Type B pancreatic cell (in vitro differentiated cells): ENCODE measurements around the gene FSTL3. TPM values are rescaled to one million over a fixed set of nuclear protein-coding genes. Genes with fewer than 3 reads are reported as not detected.

Experiments
- DNase-seq: peaks from one replicate; pipeline ENCODE4 v3.0.0; 2021; ENCODE audit warnings: mixed read lengths; ENCODE audit not compliant: unreplicated experiment; ENCODE audit errors: extremely low spot score
- H3K27ac Mint-ChIP-seq: 2 replicates; pipeline ENCODE4 v1.8.0; 2021; ENCODE audit warnings: mild to moderate bottlenecking, mixed read lengths
- H3K27me3 Mint-ChIP-seq: 2 replicates; pipeline ENCODE4 v1.8.0; 2021; ENCODE audit warnings: mixed read lengths
- H3K36me3 Mint-ChIP-seq: 2 replicates; pipeline ENCODE4 v1.8.0; 2021; ENCODE audit warnings: mixed read lengths
- H3K4me1 Mint-ChIP-seq: one replicate; pipeline ENCODE4 v1.8.0; 2021; ENCODE audit warnings: mixed read lengths; ENCODE audit not compliant: unreplicated experiment
- H3K4me3 Mint-ChIP-seq: 2 replicates; pipeline ENCODE4 v1.8.0; 2021; ENCODE audit warnings: mild to moderate bottlenecking, mixed read lengths
- H3K9me3 Mint-ChIP-seq: 2 replicates; pipeline ENCODE4 v1.8.0; 2021; ENCODE audit warnings: mixed read lengths
- CTCF ChIP-seq: fragments of 200-600 bp; sonication (generic); conservative IDR thresholded peaks from 2 replicates; pipeline ENCODE4 v1.5.0; 2021; ENCODE audit warnings: antibody characterized with exemption, mild to moderate bottlenecking
- total RNA-seq: library from RNA; stranded (reverse); gene quantifications from 2 replicates; pipeline ENCODE4 v1.2.1, GENCODE V29; 2021; ENCODE audit warnings: low replicate concordance

FSTL3 gene
- total RNA-seq, 1 donor from 2014 or later, result 11.0 TPM

GRCh38 chr19:682678-683320 is 6.6 kb downstream of the FSTL3 start:
- Mint-ChIP-seq H3K27ac (no peak overlapping the region), H3K9me3 (no peaks in the 10 kb centered on the region), H3K36me3 (no peaks in the 10 kb centered on the region), H3K4me1 (no peaks in the 10 kb centered on the region), H3K4me3 (no peak overlapping the region), H3K27me3 (no peaks in the 10 kb centered on the region)
- no peak for TF ChIP-seq CTCF
- no peak for DNase-seq

- Mint-ChIP-seq H3K27me3 (no peaks in the 10 kb centered on the region), H3K36me3 (no peaks in the 10 kb centered on the region), H3K27ac (no peak overlapping the region)
These were observed 9.3 kb downstream of the FSTL3 start for GRCh38 chr19:685454-685931.

GRCh38 chr19:686589-687297 is 10.6 kb downstream of the FSTL3 start:
- no peak overlapping the region for H3K4me3 Mint-ChIP-seq
- no peaks in the 10 kb centered on the region for H3K9me3 Mint-ChIP-seq
- H3K27ac Mint-ChIP-seq, result no peak overlapping the region
- H3K27me3 Mint-ChIP-seq, result no peaks in the 10 kb centered on the region
- TF ChIP-seq CTCF, result no peak
- no peaks in the 10 kb centered on the region for H3K36me3 Mint-ChIP-seq
- DNase-seq, result no peak
- no peaks in the 10 kb centered on the region for H3K4me1 Mint-ChIP-seq

More at GRCh38 chr19:685454-685931, 9.3 kb downstream of the FSTL3 start:
- H3K4me3 Mint-ChIP-seq, result no peak overlapping the region
- no peaks in the 10 kb centered on the region for H3K9me3 Mint-ChIP-seq
- H3K4me1 Mint-ChIP-seq, result no peaks in the 10 kb centered on the region
- DNase-seq, result no peak
- no peak for TF ChIP-seq CTCF

- Mint-ChIP-seq H3K4me3 (no peak overlapping the region), H3K27me3 (no peaks in the 10 kb centered on the region), H3K4me1 (no peaks in the 10 kb centered on the region), H3K36me3 (no peaks in the 10 kb centered on the region), H3K27ac (peak overlapping the region; percentile 53), H3K9me3 (no peaks in the 10 kb centered on the region)
- no peak for DNase-seq
- TF ChIP-seq CTCF, result no peak
These were observed 11.5 kb downstream of the FSTL3 start for GRCh38 chr19:687569-688166.

GRCh38 chr19:688214-688613 is 12.0 kb downstream of the FSTL3 start:
- Mint-ChIP-seq H3K27ac (no peak overlapping the region), H3K9me3 (no peaks in the 10 kb centered on the region), H3K4me1 (no peaks in the 10 kb centered on the region), H3K36me3 (no peaks in the 10 kb centered on the region), H3K4me3 (no peak overlapping the region), H3K27me3 (no peaks in the 10 kb centered on the region)
- no peak for TF ChIP-seq CTCF
- DNase-seq, result no peak
